ENCODE data around the gene SYNJ2.
"Not testable (repeated sequence)": the region's sequence is repeated elsewhere in the genome, so short reads cannot be mapped to it uniquely, and the experiment has no call there.

SYNJ2 gene

GRCh38 chr6:157981395-157982101 lies at the start of gene SYNJ2:
TSS of gene SYNJ2 (plus strand) at chr6:157981863. CDS start at chr6:157981962, 99 bp downstream.
- peak; percentile 86 for DNase-seq (ENCODE audit: low spot score)

DNA sequence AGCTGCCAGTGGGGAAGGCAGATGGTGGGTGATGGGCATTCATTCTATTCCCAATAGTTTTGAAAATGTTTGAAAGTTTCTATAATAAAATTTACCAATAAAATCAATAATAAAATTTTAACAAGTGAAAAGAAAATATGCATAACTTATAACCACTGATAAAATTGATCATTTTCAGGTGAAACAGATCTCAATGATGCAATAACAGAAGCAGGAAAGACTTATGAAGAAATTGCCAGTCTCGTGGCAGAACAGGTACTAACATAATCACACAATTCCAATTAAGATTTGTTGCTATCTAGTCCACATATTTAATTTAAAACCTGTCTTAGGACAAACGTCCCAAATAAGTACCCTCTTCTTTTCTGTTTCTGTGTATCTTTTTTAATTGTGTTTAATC lies 45.9 kb upstream of the SYNJ2 start:
- no peak for DNase-seq (ENCODE audit: low spot score)

- no peak for DNase-seq (ENCODE audit: low spot score)
Observed at GRCh38 chr6:157937318-157937717, 44.3 kb upstream of the SYNJ2 start.

DNA sequence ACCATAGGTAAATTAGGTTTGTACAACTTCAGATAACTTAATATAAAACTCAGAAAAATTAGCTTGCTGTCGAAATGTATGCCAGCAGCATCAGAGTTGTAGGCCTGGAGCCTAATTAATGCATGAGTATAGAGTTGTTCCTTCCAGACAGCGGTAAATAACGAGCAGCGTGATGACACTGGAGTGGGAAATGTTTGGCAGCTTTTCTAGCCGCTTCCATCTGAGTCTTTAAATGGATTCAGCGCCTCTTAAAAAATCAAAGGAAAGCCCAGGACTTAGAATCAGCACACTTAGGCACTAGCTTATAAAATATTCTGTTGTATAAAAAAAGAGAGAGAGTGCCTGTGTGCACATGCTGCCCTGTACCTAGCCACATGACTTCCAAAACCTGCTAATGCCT lies 43.7 kb upstream of the SYNJ2 start:
- DNase-seq (ENCODE audit: low spot score): no peak

DNA sequence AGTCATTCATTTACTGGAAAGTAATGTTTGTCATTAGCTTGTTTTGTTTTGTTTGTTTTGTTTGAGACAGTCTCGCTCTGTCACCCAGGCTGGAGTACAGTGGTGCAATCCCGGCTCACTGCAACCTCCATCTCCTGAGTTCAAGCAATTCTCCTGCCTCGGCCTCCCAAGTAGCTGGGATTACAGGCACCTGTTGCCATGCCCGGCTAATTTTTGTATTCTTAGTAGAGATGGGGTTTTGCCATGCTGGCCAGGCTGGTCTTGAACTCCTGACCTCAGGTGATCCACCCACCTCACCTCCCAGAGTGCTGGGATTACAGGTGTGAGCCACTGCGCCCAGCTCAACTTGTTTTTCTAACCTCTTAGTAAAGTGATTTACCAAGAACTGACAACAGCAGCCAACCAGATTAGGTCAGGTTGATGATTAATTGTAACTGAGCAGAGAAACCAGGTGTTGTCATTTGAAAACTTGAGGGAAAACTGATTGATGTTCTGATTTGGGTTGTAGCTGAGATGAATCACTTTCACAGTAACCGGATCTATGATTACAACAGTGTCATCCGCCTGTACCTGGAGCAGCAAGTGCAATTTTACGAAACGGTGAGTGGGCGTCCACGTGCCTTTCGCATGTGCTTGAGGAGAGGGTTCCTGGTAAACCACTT lies 41.2 kb upstream of the SYNJ2 start:
- DNase-seq (ENCODE audit: low spot score): not testable (repeated sequence)

- no peak for DNase-seq (ENCODE audit: low spot score)
Observed at GRCh38 chr6:157941101-157941863, 40.4 kb upstream of the SYNJ2 start.

- no peak for DNase-seq (ENCODE audit: low spot score)
Observed at GRCh38 chr6:157942351-157942750, 39.3 kb upstream of the SYNJ2 start.

GRCh38 chr6:157943249-157943963 lies 38.3 kb upstream of the SYNJ2 start:
- DNase-seq (ENCODE audit: low spot score): no peak

GRCh38 chr6:157943964-157944283 lies 37.7 kb upstream of the SYNJ2 start:
- no peak for DNase-seq (ENCODE audit: low spot score)

DNA sequence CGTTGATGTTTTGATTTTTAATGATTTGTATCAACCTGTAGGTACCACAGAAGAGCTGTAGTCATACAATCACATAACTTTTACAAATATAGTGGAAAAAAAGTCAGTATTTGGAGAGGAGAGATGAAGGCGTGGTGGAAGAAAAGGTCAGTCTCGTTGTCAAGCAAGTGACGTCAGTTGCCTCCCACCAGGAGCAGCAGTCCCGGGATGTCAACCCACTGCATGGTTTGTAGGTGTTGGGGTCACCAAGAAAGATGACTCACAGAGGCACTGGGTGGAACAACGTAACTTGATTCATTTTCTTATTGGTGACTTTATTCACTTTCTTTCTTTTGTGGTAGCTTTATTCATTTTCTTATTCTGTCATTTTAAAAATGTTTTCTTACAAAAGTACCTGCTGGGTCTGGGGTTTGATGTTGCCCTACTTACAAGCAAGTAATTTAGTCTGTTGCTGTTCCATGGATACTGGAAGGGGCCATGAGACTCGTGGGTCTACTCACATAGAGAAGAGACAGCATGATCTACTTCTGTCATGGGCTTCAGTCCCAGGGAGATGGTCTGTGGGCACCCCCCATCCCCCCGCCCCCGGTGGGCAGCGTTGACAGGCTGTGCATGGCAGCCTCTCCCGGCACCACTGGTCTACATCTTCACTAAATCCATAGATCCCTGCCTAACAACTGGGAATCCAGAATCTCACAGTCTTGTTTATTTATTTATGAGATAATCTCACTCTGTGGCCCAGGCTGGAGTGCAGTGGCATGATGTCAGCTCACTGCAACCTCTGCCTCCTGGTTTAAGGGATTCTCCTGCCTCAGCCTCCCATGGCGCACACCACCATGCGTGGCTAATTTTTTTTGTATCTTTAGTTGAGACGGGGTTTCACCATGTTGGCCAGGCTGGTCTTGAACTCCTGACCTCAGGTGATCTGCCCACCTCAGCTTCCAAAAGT lies 36.4 kb upstream of the SYNJ2 start:
- no peak for DNase-seq (ENCODE audit: low spot score)

DNA sequence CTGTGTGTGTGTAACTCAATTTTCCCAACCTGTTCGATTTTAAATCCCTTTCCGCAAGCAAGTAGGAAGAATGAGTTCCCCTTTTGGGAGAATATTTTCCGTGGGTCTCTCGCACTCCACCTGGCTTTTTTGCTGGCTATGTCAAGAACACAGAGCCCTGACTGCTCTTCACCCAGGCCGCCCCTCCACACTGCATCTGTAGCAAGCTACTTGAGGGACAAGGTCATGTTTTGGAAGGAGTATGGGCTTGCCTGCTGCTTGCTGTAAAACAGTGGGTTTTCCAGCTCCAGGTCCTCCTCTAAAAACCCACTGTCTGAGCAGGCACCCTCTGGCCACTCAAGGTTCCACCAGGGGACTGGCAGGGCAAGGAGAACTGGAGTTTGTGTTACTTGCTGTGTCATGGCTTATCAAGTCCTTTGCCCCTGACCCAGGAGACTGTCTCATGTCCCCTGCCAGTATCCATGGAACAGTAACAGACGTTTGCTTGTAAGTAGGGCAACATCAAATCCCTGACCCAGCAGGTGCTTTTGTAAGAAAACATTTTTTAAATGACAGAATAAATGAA lies 35.5 kb upstream of the SYNJ2 start:
- DNase-seq (ENCODE audit: low spot score): no peak

DNA sequence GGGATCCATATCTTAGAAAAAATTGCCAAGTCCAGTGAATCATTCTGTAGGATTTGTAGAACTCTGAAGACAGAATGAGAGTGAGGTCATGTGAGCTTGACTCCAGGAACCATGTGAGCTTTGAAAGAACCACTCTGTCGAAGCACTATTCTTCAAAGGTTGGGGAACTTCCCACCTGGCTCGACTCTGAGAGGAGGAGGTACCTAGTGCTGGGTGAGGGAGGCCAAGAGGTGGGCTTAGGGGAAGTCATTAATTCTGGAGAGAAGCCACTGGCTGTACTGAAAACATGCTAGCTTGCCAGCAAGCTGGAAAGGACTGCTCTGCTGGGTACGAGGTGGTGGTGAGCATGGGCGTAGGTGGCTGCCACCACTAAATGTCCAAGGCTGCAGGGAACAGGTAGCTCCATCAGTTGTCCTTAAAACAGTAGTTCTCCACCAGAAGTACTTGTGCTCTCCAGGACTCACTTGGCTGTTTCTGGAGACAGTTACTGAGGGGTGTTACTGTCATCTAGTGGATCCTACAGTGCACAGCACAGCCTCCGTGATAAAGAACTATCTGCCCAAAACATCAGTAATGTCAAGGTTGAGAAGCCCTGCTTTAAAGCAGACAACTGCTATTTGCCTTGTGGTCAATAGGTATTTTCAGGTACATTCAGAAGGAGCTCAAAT lies 34.7 kb upstream of the SYNJ2 start:
- no peak for DNase-seq (ENCODE audit: low spot score)

DNA sequence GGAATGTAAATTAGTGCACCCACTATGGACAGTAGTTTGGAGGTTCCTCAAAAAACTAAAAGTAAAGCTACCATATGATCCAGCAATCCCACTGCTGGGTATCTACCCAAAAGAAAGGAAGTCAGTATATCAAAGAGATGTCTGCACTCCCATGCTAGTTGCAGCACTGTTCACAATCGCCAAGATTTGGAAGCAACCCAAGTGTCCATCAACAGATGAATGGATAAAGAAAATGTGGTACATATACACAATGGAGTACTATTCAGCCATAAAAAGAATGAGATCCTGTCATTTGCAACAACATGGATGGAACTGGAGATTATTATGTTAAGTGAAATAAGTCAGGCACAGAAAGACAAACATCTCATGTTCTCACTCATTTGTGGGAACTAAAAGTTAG lies 30.8 kb upstream of the SYNJ2 start:
- DNase-seq (ENCODE audit: low spot score): not testable (repeated sequence)

DNA sequence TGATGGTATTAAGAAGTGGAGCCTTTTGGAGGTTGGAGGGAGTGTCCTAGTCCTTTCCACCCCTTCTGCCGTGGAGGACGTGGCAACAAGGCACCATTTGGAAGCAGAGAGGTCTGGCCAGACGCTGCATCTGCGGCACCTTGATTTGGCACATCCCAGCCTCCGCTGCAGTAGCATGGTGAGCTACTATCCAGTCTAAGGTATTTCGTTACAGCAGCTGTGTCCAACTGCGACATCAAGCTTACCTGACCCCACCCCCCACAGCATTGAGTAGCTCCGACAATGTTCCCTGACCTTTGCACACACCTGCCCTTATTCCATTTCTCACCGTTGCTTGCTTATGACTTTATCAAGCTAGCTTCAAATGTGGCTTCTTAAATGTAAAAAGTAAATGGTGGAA lies 29.8 kb upstream of the SYNJ2 start:
- DNase-seq (ENCODE audit: low spot score): no peak

- no peak for DNase-seq (ENCODE audit: low spot score)
Observed at GRCh38 chr6:157952861-157953351, 28.8 kb upstream of the SYNJ2 start.

- DNase-seq (ENCODE audit: low spot score): no peak
Observed at GRCh38 chr6:157953580-157954091, 28.0 kb upstream of the SYNJ2 start.

- DNase-seq (ENCODE audit: low spot score): no peak
Observed at GRCh38 chr6:157954150-157955117, 27.2 kb upstream of the SYNJ2 start.

GRCh38 chr6:157955675-157956074 lies 26.0 kb upstream of the SYNJ2 start:
- DNase-seq (ENCODE audit: low spot score): no peak

GRCh38 chr6:157956171-157956730 lies 25.4 kb upstream of the SYNJ2 start:
- DNase-seq (ENCODE audit: low spot score): no peak

All from germinal center (tissue), 1 donor.